ENCODE data around the gene KRT25.

DNA sequence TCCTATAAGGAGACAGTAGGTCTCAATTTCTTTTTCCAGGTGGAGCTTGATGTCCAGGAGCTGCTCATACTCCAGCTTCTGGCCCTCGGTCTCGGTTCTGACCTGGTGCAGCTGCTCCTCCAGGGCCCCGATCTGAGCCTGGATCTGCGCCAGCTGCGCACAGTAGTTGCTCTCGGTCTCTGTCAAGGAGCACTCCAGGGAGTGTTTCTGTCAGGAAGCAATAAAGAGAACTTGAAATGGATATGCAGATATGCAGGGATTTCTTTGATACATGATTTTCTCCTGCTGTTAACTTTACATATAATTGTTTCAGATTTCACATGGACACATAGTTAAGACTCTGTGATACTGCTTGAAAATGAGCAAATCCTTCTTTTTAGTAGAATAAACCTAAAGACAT, 4.7 kb downstream of the KRT25 start:
- TF ChIP-seq, protein P1, sequence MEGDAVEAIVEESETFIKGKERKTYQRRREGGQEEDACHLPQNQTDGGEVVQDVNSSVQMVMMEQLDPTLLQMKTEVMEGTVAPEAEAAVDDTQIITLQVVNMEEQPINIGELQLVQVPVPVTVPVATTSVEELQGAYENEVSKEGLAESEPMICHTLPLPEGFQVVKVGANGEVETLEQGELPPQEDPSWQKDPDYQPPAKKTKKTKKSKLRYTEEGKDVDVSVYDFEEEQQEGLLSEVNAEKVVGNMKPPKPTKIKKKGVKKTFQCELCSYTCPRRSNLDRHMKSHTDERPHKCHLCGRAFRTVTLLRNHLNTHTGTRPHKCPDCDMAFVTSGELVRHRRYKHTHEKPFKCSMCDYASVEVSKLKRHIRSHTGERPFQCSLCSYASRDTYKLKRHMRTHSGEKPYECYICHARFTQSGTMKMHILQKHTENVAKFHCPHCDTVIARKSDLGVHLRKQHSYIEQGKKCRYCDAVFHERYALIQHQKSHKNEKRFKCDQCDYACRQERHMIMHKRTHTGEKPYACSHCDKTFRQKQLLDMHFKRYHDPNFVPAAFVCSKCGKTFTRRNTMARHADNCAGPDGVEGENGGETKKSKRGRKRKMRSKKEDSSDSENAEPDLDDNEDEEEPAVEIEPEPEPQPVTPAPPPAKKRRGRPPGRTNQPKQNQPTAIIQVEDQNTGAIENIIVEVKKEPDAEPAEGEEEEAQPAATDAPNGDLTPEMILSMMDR (IDR thresholded peaks at IDR 0.05; ENCODE audit: low read length): no peak
- TF ChIP-seq EZH2 (IDR thresholded peaks at IDR 0.05; ENCODE audit: borderline replicate concordance, low read length): no peak

All from OCI-LY1 (cell line).